Measurements from ENCODE around the gene SYNE4.
"Not testable (repeated sequence)": the region's sequence is repeated elsewhere in the genome, so short reads cannot be mapped to it uniquely, and the experiment has no call there.

The SYNE4 gene, protein sequence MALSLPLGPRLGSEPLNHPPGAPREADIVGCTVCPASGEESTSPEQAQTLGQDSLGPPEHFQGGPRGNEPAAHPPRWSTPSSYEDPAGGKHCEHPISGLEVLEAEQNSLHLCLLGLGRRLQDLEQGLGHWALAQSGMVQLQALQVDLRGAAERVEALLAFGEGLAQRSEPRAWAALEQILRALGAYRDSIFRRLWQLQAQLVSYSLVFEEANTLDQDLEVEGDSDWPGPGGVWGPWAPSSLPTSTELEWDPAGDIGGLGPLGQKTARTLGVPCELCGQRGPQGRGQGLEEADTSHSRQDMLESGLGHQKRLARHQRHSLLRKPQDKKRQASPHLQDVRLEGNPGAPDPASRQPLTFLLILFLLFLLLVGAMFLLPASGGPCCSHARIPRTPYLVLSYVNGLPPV

GRCh38 chr19:36008336-36008978, at the start of gene SYNE4:
SYNE4 (minus strand) TSS chr19:36008813; CDS start chr19:36008681, 132 bp downstream.
- no peak for DNase-seq (ENCODE audit: low read depth in 1 of 2, low spot score in 1 of 2)

- DNase-seq (ENCODE audit: low read depth in 1 of 2, low spot score in 1 of 2): peak; percentile 85 to 91
Observed at GRCh38 chr19:36054733-36055686, 46.4 kb upstream of the SYNE4 start, which contains the start of gene WDR62. WDR62 (plus strand) TSS chr19:36054897; CDS start chr19:36054972, 75 bp downstream.

DNA sequence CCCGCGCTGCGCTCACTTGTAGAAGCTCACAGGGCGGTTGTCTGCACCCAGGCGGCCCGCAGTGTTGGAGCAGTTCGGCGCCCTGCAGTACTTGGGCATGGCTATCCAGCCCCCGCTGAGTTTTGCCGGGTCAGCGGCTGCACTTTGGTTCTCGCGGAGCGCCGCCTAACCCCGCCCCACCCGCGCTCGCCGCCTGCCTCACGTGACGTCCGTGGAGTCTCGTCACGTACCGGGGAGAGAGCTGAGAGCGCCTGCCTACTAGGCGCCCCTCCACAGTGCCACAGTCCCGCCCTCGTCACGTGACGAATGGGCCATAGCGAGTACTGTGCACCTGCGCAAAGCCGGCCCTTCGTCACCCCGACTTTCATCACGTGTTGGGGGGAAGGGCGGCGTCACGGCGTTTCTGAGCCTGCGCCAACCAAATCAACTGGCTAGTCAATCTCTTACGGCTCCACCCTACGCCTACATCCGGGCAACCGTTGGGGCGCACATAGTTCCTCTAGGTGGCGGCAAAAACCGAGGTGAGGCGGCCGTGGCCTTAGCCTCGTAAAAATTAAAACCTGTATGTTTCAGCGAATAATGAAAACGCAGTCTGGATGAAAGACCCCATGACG, 45.6 kb upstream of the SYNE4 start, which contains the start of gene THAP8:
TSS of gene THAP8 (minus strand) at position 167 of the 614 bp plus-strand sequence. CDS start at position 99, 68 bp downstream.
- DNase-seq (ENCODE audit: low read depth in 1 of 2, low spot score in 1 of 2): peak; percentile 99

DNA sequence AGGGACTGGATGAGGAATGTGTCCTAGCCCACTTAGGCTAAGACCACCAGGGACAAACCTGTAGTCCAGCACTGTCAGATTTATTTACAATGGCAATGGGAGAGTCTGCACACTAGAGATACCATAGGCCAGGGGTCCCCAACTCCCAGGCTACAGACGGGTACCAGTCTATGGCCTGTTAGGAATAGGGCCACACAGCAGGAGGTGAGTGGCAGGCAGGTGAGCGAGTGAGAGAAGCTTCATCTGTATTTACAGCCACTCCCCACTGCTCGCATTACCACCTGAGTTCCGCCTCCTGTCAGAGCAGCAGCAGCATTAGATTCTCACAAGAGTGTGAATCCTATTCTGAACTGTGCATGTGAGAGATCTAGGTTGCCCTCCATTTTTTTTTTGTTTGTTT, 43.0 kb upstream of the SYNE4 start:
- DNase-seq (ENCODE audit: low read depth in 1 of 2, low spot score in 1 of 2): no peak

GRCh38 chr19:36051236-36051635, 42.6 kb upstream of the SYNE4 start:
- no peak for DNase-seq (ENCODE audit: low read depth in 1 of 2, low spot score in 1 of 2)

DNA sequence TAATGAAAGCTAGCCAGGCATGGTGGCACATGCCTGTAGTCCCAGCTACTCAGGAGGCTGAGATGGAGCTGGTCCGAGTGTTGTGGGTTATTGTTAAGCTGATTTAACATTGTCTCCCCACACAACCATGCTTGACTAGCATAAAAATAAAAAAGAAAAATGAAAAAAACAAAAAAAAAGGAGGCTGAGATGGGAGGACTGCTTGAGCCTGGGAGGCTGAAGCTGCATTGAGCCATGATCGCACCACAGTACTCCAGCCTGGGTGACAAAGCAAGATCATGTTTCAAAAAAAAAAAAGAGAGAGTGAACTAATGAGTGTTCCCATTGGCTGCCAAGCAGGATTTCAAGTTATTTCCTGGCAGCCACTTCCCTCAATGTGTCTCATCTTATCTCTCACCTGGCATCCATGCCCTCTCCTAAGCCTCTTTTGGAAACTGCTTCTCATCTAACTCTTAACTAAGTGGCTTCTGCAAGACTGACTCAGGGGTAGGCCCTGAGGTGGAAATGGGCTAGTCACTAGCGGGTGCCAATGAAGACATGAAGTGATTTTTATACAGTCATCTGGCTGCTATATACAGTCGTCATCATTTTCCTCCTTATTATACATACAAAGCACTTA, 40.6 kb upstream of the SYNE4 start:
- DNase-seq (ENCODE audit: low read depth in 1 of 2, low spot score in 1 of 2): no peak

- DNase-seq (ENCODE audit: low read depth in 1 of 2, low spot score in 1 of 2): no peak
Observed at GRCh38 chr19:36047835-36048234, 39.2 kb upstream of the SYNE4 start.

- DNase-seq (ENCODE audit: low read depth in 1 of 2, low spot score in 1 of 2): no peak
Observed at GRCh38 chr19:36046443-36047050, 37.9 kb upstream of the SYNE4 start.

- no peak for DNase-seq (ENCODE audit: low read depth in 1 of 2, low spot score in 1 of 2)
Observed at GRCh38 chr19:36043952-36044351, 35.3 kb upstream of the SYNE4 start.

DNA sequence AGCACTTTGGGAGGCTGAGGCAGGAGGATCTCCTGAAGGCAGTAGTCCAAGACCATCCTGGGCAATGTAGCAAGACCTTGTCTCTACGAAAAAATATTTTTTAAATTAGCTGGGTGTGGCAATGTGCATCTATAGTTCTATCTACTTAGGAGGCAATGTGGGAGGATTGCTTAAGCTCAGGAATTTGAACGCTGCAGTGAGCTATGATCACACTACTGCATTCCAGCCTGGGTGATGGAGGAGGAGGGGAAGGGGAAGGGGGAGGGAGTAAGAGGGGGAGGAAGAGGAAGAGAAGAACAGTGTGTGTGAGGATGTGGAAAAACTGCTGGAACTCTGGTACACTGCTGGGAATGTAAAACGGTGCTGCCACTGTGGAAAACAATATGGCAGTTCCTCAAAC, 33.2 kb upstream of the SYNE4 start:
- DNase-seq (ENCODE audit: low read depth in 1 of 2, low spot score in 1 of 2): no peak

DNA sequence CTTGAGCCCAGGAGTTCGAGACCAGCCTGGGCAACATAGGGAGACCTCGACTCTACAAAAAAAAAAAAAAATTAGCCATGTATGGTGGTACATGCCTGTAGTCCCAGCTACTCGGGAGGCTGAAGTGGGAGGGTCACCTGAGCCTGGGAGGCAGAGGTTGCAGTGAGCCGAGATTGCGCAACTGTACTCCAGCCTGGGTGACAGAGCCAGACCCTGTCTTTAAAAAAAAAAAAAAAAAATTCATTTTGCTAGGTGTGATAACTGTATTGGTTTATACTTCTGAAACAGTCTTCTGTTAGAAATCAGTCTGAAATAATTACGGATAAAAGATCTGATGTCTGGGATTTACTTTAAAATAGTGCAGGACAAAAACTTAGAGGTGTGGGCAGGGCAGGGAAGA, 32.5 kb upstream of the SYNE4 start:
- DNase-seq (ENCODE audit: low read depth in 1 of 2, low spot score in 1 of 2): not testable (repeated sequence)

- no peak for DNase-seq (ENCODE audit: low read depth in 1 of 2, low spot score in 1 of 2)
Observed at GRCh38 chr19:36040495-36040894, 31.9 kb upstream of the SYNE4 start.

DNA sequence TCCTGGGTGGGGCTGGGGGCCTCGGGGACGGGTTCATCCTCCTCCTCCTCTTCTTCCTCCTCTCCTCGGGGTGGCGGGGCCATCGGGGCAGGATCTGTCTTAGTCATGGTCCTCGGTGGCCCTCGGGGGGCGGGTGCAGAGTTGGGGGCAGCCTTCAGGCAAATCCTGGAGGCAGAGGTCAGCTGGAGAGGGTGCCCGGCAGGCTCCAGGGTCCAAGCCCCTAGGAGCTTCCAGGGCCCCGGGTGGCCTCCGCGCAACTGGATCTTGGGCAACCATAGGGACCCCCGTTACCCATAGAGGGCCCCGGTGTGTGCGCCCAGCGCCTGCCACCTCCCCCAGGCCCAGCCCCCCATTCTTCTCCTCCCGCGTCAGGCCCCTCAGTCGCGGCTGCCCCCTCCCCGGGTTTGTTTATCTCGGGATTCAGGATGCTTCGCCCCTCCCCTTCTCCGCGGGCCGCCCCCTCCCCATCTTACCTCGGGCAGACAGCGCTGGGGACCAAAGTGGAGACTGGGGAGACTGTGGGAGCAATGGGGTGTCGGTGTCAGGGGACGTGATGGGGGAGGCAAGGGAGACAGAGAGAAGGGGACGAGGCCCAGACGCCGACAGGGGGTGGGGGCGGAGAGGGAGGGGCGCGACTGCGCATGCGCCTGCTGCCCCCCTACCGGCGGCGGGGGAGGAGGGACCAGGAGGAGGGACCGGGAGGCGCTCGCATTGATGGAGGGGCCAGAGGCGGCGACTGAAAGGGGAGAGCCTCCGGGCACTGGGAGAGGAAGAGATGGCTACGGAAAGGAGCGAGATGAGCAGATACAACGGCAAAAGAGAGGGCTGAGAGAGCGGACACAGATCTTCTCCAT, 23.9 kb upstream of the SYNE4 start, which contains the start of gene CLIP3:
TSS of gene CLIP3 (minus strand) at position 623 of the 854 bp plus-strand sequence. CDS start at position 107, 516 bp downstream.
- DNase-seq (ENCODE audit: low read depth in 1 of 2, low spot score in 1 of 2): peak in 1 of 2 donors; percentile 33

DNA sequence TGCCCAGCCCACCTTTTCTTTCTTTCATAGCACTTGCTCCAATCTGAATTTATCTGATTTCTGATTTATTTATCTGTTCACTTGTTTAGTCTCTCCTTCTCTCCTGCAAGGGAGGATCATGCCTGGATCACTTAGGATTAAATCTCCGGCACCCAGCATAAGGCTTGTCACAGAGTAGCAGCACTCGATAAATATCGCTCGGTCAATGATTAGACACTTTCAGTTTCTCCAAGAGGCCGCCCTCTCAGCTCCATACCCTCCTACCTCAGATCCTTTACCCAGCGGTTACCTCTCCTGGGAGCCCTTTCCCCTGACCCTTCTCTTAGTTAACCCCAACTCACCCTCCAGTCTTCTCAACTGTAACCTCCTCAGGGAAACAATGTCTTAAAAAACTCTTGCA, 22.7 kb upstream of the SYNE4 start:
- DNase-seq (ENCODE audit: low read depth in 1 of 2, low spot score in 1 of 2): no peak

DNA sequence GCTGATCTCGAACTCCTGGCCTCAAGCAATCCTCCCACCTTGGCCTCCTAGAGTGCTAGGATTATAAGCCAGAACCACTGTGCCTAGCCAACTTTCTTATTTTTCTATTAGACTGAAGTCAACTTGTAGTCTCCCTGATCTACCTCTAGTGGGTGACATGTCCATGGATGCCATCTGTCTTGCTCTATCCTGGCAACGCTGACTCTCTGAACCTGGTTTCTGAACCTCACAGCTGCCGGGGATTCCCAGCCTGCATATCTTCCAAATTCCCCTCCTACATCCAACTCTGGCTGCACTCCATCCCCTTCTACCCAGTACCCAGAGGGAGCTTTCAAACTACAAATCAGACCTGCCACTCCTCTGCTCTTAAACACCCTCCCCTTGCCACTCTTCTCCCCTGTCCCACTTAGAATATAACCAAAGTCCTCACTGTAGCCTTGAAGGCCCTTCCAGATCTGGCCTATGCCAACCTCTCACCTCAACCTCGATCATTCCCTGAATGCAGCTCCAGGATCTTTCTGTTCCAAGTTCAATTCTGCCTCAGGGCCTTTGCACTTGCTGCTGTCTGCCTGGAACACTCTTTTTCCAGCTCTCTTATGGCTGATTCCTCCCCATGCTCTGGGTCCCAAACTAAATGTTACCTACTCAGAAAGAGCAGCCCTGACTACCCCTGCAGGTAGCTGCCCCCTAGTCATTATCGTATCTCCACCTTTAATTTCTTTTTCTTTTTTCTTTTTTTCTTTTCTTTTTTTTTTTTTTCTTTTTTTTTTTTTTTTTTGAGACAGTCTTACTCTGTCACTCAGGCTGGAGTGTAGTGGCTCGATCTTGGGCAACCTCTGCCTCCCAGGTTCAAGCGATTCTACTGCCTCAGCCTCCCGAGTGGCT, 21.9 kb upstream of the SYNE4 start:
- DNase-seq (ENCODE audit: low read depth in 1 of 2, low spot score in 1 of 2): no peak

DNA sequence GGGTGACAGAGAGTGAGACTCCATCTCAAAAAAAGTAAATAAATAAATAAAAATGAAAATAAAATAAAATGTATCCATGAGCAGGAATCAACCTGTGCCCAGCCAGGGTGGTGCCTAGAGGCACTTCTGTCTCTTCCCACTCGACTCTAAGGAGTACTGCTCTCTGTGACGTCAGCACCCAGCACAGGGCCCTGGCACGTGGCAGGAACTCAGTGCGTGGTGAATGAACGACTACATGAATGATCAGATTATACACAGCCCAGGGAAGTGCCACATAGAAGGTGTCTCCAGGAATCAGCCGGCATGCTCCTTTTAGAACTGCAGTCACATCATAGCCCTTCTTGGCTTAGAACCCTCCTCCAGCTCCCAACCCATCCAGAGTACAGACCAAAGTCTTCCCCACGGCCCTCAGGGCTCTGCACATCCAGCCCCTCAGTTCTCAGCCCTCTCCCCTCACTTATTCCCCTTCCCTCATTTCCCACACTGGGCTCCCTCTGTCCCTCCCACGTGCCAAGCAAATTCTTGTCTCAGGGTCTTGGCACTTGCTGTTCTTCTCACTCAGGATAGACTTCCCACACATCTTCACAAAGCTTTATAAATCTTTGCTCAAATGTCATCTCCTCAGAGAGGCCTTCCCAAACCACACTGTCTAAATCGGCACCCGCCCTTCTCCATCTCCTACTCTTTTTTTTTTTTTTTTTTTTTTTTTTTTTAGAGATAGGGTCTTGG, 19.9 kb upstream of the SYNE4 start:
- no peak for DNase-seq (ENCODE audit: low read depth in 1 of 2, low spot score in 1 of 2)

GRCh38 chr19:36027696-36028095, 19.1 kb upstream of the SYNE4 start:
- no peak for DNase-seq (ENCODE audit: low read depth in 1 of 2, low spot score in 1 of 2)
